SIG-M5 treated with dmso at 0.1 percent for 504 hours (cell line): ENCODE results near the gene MYL12B.
"Not testable (repeated sequence)": the region's sequence is repeated elsewhere in the genome, so short reads cannot be mapped to it uniquely, and the experiment has no call there.

Experiments used
- DNase-seq: peaks from one replicate; lab custom pipeline; 2025; ENCODE audit not compliant: unreplicated experiment; lab: John Stamatoyannopoulos, UW

The MYL12B gene

DNA sequence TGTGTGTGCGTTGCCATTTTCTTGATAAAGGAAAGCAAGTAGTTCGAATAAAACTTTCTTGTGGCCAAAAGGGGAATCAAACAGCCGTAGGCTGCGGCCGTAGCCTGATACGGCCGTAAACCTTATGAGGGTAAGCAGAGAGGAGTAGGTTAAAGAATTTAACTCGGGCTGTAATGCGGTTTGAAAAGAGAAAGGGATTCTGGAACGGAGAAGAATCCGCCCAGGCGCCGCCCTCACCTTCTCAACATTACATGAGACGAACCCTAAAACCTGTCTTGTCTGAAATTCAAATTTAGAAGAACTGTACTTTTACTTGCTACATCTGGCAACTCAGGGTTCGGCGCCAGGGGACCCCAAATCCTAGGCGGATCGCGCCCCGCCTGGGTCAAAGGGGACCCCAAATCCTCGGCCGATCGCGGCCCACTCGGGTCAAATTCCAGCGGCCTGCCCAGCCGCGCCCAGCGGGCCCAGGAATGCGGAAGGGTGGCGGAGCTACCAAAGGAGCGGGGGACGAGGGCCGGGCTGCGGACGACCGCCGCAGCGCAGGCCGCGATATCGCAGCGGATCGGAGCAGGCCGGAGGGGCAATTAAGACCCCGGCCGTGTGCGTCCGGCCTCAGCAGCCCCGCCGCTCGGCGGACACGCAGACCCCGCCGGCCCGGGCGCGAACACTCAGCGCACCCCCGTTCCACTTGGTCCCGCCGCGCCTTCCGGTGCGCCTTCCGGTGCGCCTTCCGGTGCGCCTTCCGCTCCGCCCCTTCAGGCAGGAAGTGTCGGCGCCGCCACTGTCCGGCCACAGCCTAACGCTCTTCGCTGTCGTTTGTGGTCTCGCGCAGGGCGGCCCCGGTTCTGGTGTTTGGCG lies at the start of gene MYL12B:
Gene MYL12B (plus strand): TSS at position 761 of the 861 bp plus-strand sequence. CDS start 10,766 bp downstream, outside the sequence.
- peak; percentile 79 for DNase-seq

- DNase-seq, result no peak
These were observed 49.3 kb upstream of the MYL12B start for GRCh38 chr18:3212657-3213056.

DNA sequence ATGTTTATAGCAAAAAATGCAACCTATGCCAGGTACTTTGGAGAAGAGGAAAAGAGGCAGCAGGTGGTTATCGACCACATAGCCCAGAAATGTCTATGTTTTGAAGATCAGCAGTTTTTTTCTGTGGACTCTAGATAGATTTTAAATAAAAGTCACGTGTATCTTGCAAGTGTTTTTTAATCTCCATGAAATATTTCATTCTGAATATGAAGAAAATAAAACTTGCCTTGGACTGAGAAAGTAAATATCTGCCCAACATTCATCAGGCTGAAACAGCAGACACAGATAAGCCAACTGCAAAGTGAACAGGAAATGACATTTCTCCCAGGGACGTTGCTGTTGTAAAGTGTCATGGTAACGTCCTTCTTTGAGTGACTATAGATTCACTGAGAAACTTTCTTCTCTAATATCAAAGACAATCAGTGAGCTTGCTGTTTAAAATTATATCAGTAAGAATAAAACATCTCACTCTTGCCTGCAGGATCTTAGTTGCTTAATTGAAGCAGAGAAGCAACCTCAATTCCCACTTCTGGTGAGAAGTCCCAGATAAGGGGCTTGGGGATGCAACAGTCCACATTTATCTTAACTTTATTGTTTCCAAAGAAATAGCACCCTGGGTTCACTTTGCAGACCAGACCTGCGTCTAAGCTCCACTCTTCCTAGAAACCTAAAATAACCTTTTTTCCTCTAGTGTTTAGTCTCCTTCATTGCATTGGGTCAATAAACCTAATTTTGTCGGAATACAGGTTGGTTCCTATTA lies 48.5 kb upstream of the MYL12B start:
- DNase-seq, result no peak

DNA sequence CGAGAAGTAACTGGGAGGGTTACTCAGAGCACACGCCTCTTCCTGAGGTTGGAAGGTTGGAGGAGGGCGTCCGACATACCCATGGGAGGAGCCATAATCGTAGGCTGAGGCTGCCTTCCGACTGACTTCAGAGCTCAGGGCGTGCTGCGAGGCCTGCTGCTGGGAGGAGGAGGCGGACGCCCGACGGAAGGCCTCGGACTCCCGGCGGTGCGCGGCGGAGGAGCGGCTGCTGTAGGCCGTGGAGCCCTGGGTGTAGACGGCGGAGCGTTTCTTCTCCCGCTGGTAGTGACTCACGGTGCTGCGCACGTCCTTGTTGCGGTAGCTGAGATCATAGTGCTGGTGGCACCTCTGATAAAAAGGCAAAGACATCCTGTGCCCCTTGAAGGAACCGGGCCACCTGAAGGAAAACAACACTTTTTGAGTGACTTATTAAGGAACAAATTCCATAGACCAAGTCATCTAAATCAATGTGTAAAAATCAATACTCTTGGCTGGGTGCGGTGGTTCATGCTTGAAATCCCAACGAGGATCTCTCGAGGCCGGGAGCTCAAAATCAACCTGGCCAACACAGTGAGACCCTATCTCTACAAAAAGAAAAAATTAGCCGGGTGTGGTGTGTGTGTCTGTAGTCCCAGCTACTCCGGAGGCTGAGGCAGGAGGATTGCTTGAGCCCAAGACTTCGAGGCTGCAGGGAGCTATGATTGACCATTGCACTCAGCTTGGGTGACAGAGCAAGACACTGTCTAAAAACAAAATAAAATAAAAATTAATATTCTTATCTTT lies 46.9 kb upstream of the MYL12B start:
- DNase-seq, result no peak

- no peak for DNase-seq
These were observed 44.9 kb upstream of the MYL12B start for GRCh38 chr18:3216987-3217386.

- DNase-seq, result peak; percentile 68
These were observed 43.8 kb upstream of the MYL12B start for GRCh38 chr18:3217948-3218647.

DNA sequence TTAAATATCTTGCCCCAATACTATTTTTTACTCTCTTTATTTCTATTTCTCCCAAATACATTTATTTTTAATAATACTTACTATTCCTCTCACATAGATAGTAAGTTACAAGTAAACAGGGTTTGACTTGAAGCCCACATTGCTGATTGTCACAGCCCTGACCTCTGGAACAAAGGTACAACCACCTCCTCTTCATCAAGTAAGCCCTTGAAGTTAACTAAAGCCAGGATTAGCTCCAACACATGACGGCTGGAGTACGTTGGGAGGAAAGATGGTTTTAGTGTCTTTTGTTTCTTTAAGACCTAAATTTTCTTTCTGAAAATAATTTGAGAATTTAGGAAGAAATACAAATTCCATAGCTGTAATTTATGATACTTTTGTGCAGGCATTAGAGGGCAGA lies 43.1 kb upstream of the MYL12B start:
- no peak for DNase-seq

GRCh38 chr18:3219241-3219630 lies 42.7 kb upstream of the MYL12B start:
- no peak for DNase-seq

- no peak for DNase-seq
These were observed 42.1 kb upstream of the MYL12B start, which contains the start of gene MYOM1 for GRCh38 chr18:3219631-3220335. Gene MYOM1, minus strand, starts transcription at chr18:3219968. Its CDS starts 4,745 bp downstream, at chr18:3215223.

DNA sequence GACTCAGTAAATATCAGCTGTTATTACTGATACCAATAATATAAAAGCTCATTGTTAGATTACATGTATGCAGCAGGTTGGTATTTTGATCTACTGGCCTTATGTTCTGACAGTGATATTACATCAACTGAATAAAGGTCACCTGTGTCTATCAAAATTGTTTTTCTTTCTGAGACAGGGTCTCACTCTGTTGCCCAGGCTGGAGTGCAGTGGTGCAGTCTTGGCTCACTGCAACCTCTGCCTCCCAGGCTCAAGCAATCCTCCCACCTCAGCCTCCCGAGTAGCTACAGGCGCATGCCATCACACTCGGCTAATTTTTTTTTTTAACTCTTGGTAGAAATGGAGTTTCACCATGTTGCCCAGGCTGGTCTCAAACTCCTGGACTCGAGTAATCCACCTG lies 41.1 kb upstream of the MYL12B start:
- DNase-seq, result not testable (repeated sequence)

- no peak for DNase-seq
These were observed 40.4 kb upstream of the MYL12B start for GRCh38 chr18:3221496-3221895.

- DNase-seq, result no peak
These were observed 38.6 kb upstream of the MYL12B start for GRCh38 chr18:3223356-3223755.

DNA sequence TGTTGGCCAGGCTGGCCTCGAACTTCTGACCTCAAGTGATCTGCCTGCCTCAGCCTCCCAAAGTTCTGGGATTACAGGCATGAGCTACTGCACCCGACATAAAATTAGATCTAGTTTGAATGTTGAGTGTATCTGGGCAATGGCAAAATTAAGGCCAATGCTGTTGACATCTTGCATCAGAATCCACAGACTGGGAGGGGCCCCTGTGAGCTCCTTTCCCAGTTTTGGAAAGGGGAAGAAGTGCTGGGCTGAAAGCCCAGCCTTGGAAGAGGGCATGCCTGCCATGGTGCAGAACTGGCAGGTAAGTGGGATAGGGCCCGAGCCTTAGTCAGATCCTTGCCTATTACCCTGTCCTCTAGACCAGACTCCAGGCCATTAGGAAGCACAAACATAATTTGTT lies 37.7 kb upstream of the MYL12B start:
- no peak for DNase-seq

DNA sequence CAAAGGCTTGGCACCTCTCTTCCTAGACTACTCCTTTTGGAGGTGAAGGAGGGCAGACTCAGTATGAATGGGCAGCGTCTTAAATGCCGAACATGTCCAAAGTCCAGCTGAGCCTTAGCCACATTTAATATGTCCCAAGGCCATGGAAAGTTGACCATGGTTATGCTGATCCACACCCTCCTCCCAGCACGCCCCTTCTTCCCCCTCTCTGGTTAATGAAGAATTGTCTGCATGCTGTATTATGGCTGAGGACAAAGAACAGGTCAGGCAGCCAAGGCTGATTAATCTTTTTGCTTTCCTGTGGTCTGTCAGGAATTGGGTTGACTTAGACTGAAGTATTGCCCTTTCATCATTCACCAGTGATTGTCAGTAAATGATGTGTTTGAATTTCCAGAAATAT lies 36.3 kb upstream of the MYL12B start:
- no peak for DNase-seq

DNA sequence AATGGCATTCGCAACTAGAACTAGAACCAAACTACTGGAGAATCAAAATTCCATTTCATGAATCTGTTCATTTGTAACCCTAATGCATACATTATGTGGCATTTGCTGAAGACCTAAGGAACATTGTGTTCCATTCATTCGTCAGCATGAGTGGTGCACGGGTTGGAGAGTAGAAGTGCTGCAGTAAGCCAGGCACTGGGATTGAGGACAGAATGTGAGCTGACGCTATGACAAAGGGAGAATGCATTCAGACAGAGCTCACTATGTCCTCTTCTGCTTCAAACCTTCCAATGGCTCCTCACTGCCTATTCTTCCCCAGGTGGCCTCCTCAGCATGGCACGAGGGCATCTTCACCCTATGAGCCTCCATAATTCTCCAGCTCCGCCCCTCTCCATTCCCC lies 35.9 kb upstream of the MYL12B start:
- DNase-seq, result no peak

- DNase-seq, result peak; percentile 53
These were observed 31.3 kb upstream of the MYL12B start for GRCh38 chr18:3230401-3231334.

GRCh38 chr18:3233004-3233403 lies 28.9 kb upstream of the MYL12B start:
- DNase-seq, result no peak

GRCh38 chr18:3233433-3234168 lies 28.3 kb upstream of the MYL12B start:
- DNase-seq, result no peak
